Keratinocyte (primary cell): ENCODE data around the gene XPOT. TPM values are rescaled to one million over a fixed set of nuclear protein-coding genes. Genes with fewer than 3 reads are reported as not detected.

Source experiments
- DNase-seq: peaks from one replicate; pipeline ENCODE4 v3.0.0-alpha.2; 2011; ENCODE audit warnings: low read depth, missing footprints, low spot score
- FAIRE-seq: peaks from 2 replicates; lab custom pipeline; 2011; peaks lifted over from hg19 to GRCh38; lab: Jason Lieb, UNC
- H2AFZ ChIP-seq: 2 replicates; pipeline ENCODE4 v1.6.0; 2012; ENCODE audit warnings: low read length, control low read depth, inconsistent platforms; ENCODE audit not compliant: control insufficient read depth
- H3K27ac ChIP-seq: 2 replicates; pipeline ENCODE4 v1.5.1; 2011; ENCODE audit warnings: low read length; ENCODE audit not compliant: control insufficient read depth, insufficient read depth
- H3K27me3 ChIP-seq: 3 replicates; pipeline ENCODE4 v1.6.0; 2011; ENCODE audit warnings: low read length; ENCODE audit not compliant: control insufficient read depth, insufficient read depth; ENCODE audit errors: extremely low read depth
- H3K36me3 ChIP-seq, 2 experiments: 2 replicates in 1 of 2; 3 replicates in 1 of 2; pipeline ENCODE4 v1.5.1; 2011; ENCODE audit warnings: low read length in 2 of 2, mild to moderate bottlenecking in 1 of 2; ENCODE audit not compliant: control insufficient read depth in 2 of 2, insufficient read depth in 2 of 2; ENCODE audit errors: extremely low read depth in 1 of 2
- H3K4me1 ChIP-seq: 3 replicates; pipeline ENCODE4 v1.5.1; 2011; ENCODE audit warnings: low read length; ENCODE audit not compliant: control insufficient read depth, insufficient read depth; ENCODE audit errors: extremely low read depth
- H3K4me2 ChIP-seq: 3 replicates; pipeline ENCODE4 v1.6.0; 2011; ENCODE audit warnings: low read depth, low read length; ENCODE audit not compliant: control insufficient read depth, insufficient read depth; ENCODE audit errors: extremely low read depth
- H3K4me3 ChIP-seq, 3 experiments: fragments of 200-600 bp in 1 of 3; sonication (generic) in 1 of 3; 2 replicates in 2 of 3; 3 replicates in 1 of 3; pipeline ENCODE4 v1.5.1; 2011 to 2016; ENCODE audit warnings: low read length in 3 of 3, mild to moderate bottlenecking in 3 of 3, control low read depth in 2 of 3, inconsistent platforms in 1 of 3, low read depth in 1 of 3, mixed read lengths in 1 of 3, mixed run types in 1 of 3, moderate library complexity in 1 of 3; ENCODE audit not compliant: control insufficient read depth in 2 of 3, insufficient read depth in 2 of 3; ENCODE audit errors: extremely low read depth in 1 of 3
- H3K79me2 ChIP-seq: 2 replicates; pipeline ENCODE4 v1.6.0; 2012; ENCODE audit warnings: low read length; ENCODE audit not compliant: control insufficient read depth, insufficient read depth
- H3K9ac ChIP-seq: 3 replicates; pipeline ENCODE4 v1.6.0; 2011; ENCODE audit warnings: low read length; ENCODE audit not compliant: control insufficient read depth, insufficient read depth; ENCODE audit errors: extremely low read depth
- H3K9me1 ChIP-seq: 3 replicates; pipeline ENCODE4 v1.6.0; 2011; ENCODE audit warnings: low read length; ENCODE audit not compliant: control insufficient read depth, insufficient read depth; ENCODE audit errors: extremely low read depth
- H3K9me3 ChIP-seq: 2 replicates; pipeline ENCODE4 v1.5.1; 2012; ENCODE audit warnings: low read depth, low read length; ENCODE audit not compliant: control insufficient read depth
- H4K20me1 ChIP-seq: 3 replicates; pipeline ENCODE4 v1.6.0; 2011; ENCODE audit warnings: low read length; ENCODE audit not compliant: control insufficient read depth, insufficient read depth; ENCODE audit errors: extremely low read depth
- EZH2 ChIP-seq: IDR thresholded peaks from one replicate; pipeline ENCODE4 v1.6.1; 2012; ENCODE audit warnings: inconsistent platforms, mild to moderate bottlenecking, low read length, moderate library complexity
- dilution Hi-C: fragments of 300-500 bp; cut with MboI; formaldehyde crosslinking; loops from one replicate; pipeline ENCODE4 v1.7.0; 2020; ENCODE audit warnings: low sequenced_read_pairs; ENCODE audit not compliant: extremely low pct_ligation_motif_present
- polyA plus RNA-seq, 5 experiments: library from polyadenylated mRNA; depleted of rRNA in 3 of 5; stranded (reverse) in 3 of 5; stranded (forward) in 1 of 5; unstranded in 1 of 5; fragments of >200 nt; gene quantifications; 1 replicate in 1 of 5; 2 replicates in 3 of 5; 3 replicates in 1 of 5; pipeline versions ENCODE4 v1.2.1 to v1.2.3, GENCODE V29; 2011 to 2012; ENCODE audit warnings: missing spikeins in 2 of 5, low read depth in 1 of 5, low replicate concordance in 1 of 5
- TF ChIP-seq, protein P1 (sequence below), 3 experiments: IDR thresholded peaks in 1 of 3; conservative IDR thresholded peaks in 1 of 3; optimal IDR thresholded peaks in 1 of 3; 2 replicates in 2 of 3; 3 replicates in 1 of 3; pipeline versions ENCODE3 to v1.5.1; 2011; ENCODE audit warnings: low read length in 3 of 3, mild to moderate bottlenecking in 3 of 3, moderate library complexity in 2 of 3, control low read depth in 1 of 3, inconsistent platforms in 1 of 3; ENCODE audit not compliant: insufficient read depth in 2 of 3; ENCODE audit errors: extremely low read depth in 1 of 3

Gene XPOT
- polyA plus RNA-seq, 1 donor (not counting 4 experiments of a cell fraction or from before 2014, with no cell fraction given) = 93.8 TPM

- FAIRE-seq = no peak
- no peak for DNase-seq
- Histone ChIP-seq H3K79me2 (peaks cover 28% of the 10 kb centered on the region), H3K36me3 (no peaks in the 10 kb centered on the region), H3K4me3 (no peak overlapping the region), H3K27me3 (no peaks in the 10 kb centered on the region), H3K4me2 (no peak overlapping the region), H3K9me3 (no peaks in the 10 kb centered on the region), H3K4me1 (peaks cover 13% of the 10 kb centered on the region), H4K20me1 (no peaks in the 10 kb centered on the region), H3K27ac (no peak overlapping the region), H2AFZ (no peak overlapping the region), H3K9ac (no peak overlapping the region), H3K9me1 (no peaks in the 10 kb centered on the region)
- TF ChIP-seq, protein P1, sequence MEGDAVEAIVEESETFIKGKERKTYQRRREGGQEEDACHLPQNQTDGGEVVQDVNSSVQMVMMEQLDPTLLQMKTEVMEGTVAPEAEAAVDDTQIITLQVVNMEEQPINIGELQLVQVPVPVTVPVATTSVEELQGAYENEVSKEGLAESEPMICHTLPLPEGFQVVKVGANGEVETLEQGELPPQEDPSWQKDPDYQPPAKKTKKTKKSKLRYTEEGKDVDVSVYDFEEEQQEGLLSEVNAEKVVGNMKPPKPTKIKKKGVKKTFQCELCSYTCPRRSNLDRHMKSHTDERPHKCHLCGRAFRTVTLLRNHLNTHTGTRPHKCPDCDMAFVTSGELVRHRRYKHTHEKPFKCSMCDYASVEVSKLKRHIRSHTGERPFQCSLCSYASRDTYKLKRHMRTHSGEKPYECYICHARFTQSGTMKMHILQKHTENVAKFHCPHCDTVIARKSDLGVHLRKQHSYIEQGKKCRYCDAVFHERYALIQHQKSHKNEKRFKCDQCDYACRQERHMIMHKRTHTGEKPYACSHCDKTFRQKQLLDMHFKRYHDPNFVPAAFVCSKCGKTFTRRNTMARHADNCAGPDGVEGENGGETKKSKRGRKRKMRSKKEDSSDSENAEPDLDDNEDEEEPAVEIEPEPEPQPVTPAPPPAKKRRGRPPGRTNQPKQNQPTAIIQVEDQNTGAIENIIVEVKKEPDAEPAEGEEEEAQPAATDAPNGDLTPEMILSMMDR (optimal IDR thresholded peaks at IDR 0.05 in 1 of 3, IDR thresholded peaks at IDR 0.05 in 1 of 3, conservative IDR thresholded peaks at IDR 0.05 in 1 of 3; ENCODE audit: extremely low read depth in 1 of 3, insufficient read depth in 2 of 3, low read length in 3 of 3) = no peak
- no peak for TF ChIP-seq EZH2
- dilution Hi-C loops = no loop called here
These were observed 2.0 kb upstream of the XPOT start for GRCh38 chr12:64402181-64402580.

GRCh38 chr12:64404470-64405256 lies 471 bp downstream of the XPOT start:
- H3K4me3 ChIP-seq = peak overlapping the region; percentile 83 to 99 (median 98)
- H3K4me1 ChIP-seq = peaks cover 12% of the 10 kb centered on the region
- no peaks in the 10 kb centered on the region for H4K20me1 ChIP-seq
- DNase-seq = no peak
- H3K27me3 ChIP-seq = no peaks in the 10 kb centered on the region
- peaks cover 46% of the 10 kb centered on the region for H3K79me2 ChIP-seq
- H3K36me3 ChIP-seq = no peaks in the 10 kb centered on the region
- peak overlapping the region; percentile 85 for H3K4me2 ChIP-seq
- peak overlapping the region; percentile 99 for H3K9ac ChIP-seq
- peak overlapping the region; percentile 97 for H3K27ac ChIP-seq
- H2AFZ ChIP-seq = peak overlapping the region; percentile 86
- no peaks in the 10 kb centered on the region for H3K9me1 ChIP-seq
- dilution Hi-C loops = no loop called here
- no peak for FAIRE-seq
- H3K9me3 ChIP-seq = no peaks in the 10 kb centered on the region
- TF ChIP-seq, protein P1 (optimal IDR thresholded peaks at IDR 0.05 in 1 of 3, IDR thresholded peaks at IDR 0.05 in 1 of 3, conservative IDR thresholded peaks at IDR 0.05 in 1 of 3; ENCODE audit: extremely low read depth in 1 of 3, insufficient read depth in 2 of 3, low read length in 3 of 3) = no peak
- no peak for TF ChIP-seq EZH2
